ELF-1 (cell line): ENCODE data around the gene CFAP97D2.

Experiments
- DNase-seq: peaks from one replicate; pipeline ENCODE4 v3.0.0-alpha.2; 2016; ENCODE audit warnings: low read depth, low spot score

The CFAP97D2 gene

DNA sequence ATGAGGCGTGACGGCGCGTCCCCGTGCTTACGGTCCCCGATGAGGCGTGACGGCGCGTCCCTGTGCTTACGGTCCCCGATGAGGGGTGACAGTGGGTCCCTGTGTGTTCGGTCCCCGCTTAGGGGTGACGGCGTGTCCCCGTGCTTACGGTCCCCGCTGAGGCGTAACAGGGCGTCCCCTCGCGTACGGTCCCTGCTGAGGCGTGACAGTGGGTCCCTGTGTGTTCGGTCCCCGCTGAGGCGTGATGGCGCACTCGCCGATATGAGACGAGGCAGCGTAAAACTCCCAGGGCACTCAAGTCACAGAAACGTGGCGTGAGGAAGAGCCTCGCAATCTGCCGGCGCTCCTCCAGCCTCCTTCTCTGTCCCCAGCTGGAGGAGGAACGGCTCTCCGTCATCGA, 20.9 kb downstream of the CFAP97D2 start:
- no peak for DNase-seq

DNA sequence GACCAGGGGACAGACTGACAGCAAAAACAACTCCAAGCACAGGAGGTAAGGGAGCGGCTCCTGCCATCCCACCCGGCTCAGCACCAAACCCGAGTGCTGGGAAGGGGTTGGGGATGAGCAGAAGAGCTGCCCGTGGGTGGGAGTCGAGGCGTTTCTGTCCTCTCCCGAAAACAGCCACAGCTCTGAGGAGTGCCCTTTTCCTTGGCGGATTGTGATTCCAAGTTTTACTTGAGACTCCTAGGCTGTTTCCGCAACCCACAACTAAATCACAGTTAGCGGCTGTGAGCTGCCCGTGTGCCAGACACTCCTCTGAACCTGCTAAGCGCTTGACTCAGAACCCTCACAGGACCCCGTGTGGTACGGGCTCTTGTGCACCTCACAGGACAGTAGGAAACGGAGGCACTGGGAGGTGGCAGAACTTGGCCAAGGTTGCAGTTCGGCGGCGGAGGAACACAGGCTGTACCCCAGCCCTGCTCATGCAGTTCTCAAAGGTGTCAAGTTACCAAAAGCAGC, 21.4 kb downstream of the CFAP97D2 start:
- DNase-seq, result peak; percentile 65

DNA sequence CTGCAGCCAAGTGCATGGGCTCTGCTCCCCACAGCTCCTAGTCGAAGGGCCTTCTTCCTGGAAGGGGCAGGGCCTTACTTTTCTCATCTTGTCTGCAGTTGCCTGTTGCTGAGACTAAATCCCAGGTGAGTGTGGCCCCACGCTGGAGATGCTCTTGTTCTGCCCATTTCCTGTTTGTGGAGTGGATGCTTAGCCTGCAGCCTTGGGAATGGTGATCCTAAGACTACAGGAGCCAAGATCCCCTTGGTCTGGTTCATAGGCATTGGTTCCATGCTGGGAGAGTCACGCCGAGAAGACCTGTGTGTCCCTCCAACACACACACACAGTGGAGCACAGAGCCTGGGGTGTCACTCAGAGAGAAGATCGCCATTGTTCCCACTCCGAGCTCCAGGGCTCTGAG, 23.5 kb downstream of the CFAP97D2 start:
- no peak for DNase-seq

DNA sequence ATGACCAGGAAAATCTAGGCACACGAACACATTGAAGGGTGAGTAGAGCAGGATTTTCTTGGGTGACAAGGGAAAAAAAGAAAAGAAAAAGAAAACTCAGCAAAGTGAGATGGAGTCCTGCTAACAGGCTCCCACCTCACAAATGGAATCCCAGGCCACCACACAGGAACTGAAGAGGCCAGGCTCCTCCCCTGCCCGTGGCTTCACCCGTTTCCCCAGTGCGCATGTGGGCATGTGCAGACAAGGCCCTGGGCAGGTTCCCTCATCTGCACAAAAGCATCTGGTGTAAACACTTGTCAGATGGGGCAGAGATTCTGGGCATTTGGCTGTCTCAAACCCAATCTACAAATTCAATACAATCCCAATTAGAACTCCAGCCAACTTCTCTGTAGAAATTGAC, 24.5 kb downstream of the CFAP97D2 start:
- no peak for DNase-seq

DNA sequence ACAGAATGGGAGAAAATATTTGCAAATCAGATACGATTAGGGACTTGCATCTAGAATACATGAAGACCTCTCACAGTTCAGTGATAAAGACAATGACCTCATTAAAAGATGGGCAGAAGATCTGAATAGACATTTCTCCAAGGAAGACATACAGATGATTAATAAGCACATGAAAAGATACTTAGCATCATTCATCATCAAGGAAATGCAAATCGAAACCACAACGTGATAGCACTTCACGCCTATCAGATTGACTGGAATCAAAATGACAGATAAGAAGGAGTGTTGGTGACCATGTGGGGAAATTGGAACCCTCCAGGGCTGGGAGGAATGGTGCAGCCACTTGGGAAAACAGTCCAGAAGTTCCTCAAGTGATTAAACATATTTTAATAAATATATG, 25.8 kb downstream of the CFAP97D2 start:
- DNase-seq, result no peak

- no peak for DNase-seq
Measured at GRCh38 chr13:114208134-114208533, 29.1 kb downstream of the CFAP97D2 start.

GRCh38 chr13:114211446-114212157, 32.5 kb downstream of the CFAP97D2 start:
- no peak for DNase-seq

DNA sequence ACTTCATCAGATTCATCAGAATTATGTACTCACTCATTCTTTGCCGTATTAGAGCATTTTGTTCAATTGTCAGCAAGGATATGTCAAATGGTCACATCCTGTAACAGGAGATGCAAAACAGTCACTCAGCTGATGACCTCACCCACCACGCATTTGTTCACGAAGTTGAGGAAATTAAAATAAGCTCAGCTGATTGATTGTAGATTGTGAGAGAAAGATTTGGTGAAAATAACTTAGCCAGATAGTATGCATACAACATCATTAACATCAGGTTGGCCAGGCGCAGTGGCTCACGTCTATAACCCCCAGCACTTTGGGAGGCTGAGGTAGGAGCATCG, 33.1 kb downstream of the CFAP97D2 start:
- DNase-seq, result no peak

- DNase-seq, result no peak
Measured at GRCh38 chr13:114213980-114214379, 34.9 kb downstream of the CFAP97D2 start.

DNA sequence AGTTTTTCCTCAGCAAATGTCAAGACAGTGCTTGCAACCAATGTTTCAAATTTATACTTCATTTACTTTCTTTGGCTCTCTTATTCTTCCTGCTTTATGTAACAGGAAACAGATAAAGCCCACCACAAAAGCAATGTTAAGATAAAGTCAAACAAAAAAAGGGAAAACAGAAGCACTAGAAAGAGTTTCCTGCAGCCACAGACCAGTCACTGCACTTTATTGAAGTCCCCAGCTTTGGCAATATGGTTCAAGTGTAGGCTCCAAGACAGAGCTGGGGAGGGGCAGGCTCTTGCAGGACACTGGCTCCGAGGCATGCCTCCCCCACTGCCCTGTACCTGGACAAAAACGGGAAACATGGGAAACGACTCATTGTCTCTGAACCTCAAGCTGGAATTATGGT, 40.3 kb downstream of the CFAP97D2 start:
- DNase-seq, result no peak

GRCh38 chr13:114222461-114222968, 43.5 kb downstream of the CFAP97D2 start:
- no peak for DNase-seq

DNA sequence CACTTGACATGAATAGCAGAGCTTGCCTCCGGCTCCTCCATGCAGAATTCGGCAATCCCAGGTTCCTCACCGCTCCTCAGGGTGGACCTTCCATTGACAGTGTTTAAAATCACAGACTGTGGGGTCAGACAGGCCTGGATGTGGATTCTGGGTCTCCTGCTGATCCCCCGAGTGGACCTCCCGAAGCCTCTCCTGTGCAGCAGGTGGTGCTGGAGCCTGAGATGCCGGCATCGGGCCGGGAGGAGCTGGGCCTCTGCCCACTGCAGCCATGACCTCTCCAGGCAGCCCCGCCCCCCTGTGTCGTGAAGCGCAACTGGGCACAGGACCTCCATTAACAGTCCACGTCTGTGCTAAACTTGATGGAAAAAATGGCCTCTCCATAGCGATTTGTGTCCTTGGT, 45.1 kb downstream of the CFAP97D2 start:
- DNase-seq, result no peak

DNA sequence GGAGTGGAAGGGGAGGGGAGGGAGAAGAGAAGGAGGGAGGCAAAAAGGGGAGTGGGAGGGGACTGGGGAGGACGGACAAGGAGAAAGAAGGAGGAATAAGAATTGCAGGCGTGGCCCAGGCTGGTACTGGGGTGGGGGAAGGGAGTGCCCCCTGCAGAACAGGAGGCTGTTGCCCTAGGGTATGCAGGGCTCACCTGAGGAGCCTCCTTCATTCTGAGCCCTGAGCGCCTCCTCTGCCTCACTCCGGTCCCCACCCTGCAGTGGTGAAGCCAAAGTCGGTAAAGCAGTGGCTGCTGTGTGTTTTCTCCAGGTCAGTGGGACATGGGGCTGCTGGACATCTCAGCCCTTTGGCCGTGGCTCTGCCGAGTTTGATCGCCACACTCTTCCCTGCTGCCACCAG, 46.6 kb downstream of the CFAP97D2 start:
- DNase-seq, result no peak

DNA sequence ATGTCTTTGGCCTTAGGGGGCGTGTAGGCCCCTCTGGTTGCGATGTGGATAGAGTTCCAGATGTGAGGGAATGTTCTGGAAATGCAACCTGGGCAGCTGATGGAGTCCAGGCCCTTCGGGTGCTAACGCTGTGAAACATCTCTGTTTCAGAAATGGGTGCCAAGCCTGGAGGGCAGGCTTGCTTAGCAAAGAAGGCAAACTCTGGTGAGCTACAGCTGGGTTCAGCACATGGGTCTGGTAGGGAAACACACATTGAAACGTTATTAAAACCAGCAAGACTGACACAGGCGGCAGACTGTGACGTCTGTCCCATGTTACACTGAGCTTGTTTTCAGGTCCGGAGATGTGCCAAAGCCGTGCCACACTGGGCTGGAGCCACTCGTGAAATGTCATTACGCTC, 47.0 kb downstream of the CFAP97D2 start:
- no peak for DNase-seq

GRCh38 chr13:114226699-114227323, 47.8 kb downstream of the CFAP97D2 start:
- DNase-seq, result peak; percentile 96

DNA sequence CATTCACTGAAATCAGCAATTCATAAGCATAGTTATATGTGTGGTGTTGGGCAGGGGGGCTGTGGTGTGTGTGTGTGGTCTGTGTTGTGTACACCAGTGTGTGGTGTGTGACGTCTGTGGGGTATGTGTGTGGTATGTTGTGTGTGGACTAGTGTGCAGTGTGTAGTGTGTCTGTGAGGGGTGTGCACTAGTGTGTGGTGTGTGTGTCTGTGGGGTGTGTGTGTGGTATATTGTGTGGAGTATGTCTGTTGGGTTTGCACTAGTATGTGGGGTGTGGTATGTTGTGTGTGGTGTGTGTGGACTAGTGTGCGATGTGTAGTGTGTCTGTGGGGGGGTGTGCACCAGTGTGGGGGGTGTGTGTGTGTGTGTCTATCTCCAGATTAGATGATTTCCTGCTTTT, 48.5 kb downstream of the CFAP97D2 start:
- no peak for DNase-seq

DNA sequence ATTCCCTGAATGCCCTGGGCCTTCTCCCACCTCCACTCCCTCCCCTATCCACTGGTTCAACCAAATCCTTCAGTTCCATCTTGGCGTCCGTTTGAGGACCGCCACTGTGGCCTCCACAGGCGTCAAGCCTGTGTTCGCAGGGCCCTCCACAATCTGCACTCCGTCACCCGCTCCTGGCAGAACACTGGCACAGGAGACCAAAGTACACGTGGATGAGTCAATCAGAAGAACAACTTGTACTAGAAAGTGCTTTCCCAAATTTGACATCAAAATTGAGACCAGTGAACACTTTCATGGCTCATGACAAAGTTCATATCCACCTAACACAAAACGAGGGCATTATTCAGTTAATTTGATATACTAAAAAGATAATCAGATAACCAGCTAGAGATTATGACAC, 49.1 kb downstream of the CFAP97D2 start:
- DNase-seq, result no peak

GRCh38 chr13:114229506-114229905, 50.4 kb downstream of the CFAP97D2 start:
- DNase-seq, result no peak

DNA sequence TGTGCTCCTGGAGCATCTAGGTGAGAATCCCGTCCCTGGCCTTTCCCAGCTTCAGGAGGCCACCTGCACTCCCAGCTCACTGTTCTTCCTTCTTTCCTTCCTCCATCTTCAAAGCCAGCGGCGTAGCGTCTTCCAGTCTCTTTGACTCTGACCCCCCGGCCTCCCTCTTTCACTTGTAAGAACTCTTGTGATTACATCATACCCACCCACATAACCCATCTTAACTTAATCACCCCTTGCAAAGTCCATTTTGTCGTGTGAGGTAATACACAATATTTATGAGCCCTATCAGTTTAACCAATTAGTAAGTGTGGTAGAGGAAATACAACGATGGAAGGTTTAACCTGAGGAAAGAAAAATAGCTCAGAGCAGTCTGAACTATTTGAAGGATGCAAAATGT, 51.1 kb downstream of the CFAP97D2 start:
- DNase-seq, result peak; percentile 14

GRCh38 chr13:114230575-114230974, 51.5 kb downstream of the CFAP97D2 start:
- DNase-seq, result no peak

GRCh38 chr13:114231886-114232285, 52.8 kb downstream of the CFAP97D2 start:
- DNase-seq, result no peak

GRCh38 chr13:114234266-114234644, 55.2 kb downstream of the CFAP97D2 start:
- DNase-seq, result no peak
